ENCODE results near the gene CCL4.
"Not testable (repeated sequence)": the region's sequence is repeated elsewhere in the genome, so short reads cannot be mapped to it uniquely, and the experiment has no call there.

Gene CCL4

GRCh38 chr17:36118477-36119353, 15.1 kb downstream of the CCL4 start:
- DNase-seq, result no peak

GRCh38 chr17:36120221-36120620, 16.6 kb downstream of the CCL4 start:
- DNase-seq, result no peak

DNA sequence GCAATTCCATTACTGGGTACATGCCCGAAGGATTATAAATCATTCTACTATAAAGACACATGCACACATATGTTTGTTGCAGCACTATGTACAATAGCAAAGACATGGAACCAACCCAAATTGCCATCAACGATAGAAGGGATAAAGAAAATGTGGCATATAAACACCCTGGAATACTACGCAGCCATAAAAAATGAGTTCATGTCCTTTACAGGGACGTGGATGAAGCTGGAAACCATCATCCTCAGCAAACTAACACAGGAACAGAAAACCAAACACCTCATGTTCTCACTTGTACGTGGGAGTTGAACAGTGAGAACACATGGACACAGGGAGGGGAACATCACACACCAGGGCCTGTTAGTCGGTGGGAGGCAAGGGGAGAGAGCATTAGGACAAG, 17.5 kb downstream of the CCL4 start:
- DNase-seq, result not testable (repeated sequence)

GRCh38 chr17:36123431-36123830, 19.8 kb downstream of the CCL4 start:
- no peak for DNase-seq

GRCh38 chr17:36124879-36125824, 21.5 kb downstream of the CCL4 start:
- no peak for DNase-seq

- DNase-seq, result no peak
Measured at GRCh38 chr17:36127199-36127893, 23.7 kb downstream of the CCL4 start.

GRCh38 chr17:36127911-36128310, 24.3 kb downstream of the CCL4 start:
- no peak for DNase-seq

DNA sequence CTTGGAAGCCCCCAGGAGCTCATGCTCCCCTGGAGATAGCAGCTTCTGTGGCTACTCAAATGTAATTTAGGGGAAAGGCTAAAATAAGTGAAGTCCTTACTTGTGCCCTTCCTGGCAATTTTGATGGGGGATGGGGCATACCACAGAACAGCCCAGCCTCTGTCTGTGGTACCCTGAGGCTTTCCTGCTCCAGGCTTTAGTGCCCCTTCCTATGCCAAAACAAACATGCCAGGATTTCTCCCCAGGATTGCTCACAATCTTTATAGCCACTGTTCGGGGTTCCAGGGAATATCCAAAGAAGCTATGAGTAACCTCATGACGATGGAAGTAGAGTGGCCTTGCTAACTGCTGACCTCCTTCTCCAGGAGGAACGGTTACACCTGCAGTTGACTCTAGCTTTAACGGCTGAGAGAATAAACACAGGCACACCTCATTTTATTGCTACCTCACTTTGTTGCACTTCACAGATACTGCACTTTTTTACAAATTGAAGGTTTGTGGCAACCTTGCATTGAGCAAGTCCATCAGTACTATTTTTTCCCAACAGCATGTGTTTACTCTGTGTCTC, 24.9 kb downstream of the CCL4 start:
- DNase-seq, result no peak

DNA sequence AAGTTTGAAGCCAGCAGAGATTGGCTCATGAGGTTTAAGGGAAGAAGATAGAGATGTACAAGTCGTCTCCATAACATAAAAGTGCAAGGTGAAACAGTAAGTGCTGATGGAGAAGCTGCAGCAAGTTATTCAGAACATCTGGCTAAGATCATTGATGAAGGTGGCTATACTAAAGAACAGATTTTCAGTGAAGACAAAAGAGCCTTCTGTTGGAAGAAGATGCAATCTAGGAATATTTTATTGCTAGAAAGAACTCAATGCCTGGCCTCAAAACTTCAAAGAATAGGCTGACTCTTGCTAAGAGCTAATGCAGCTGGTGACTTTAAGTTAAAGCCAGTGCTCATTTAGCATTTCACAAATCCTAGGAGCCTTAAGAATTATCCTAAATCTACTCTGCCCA, 26.0 kb downstream of the CCL4 start:
- no peak for DNase-seq

GRCh38 chr17:36130346-36130745, 26.7 kb downstream of the CCL4 start:
- DNase-seq, result no peak

DNA sequence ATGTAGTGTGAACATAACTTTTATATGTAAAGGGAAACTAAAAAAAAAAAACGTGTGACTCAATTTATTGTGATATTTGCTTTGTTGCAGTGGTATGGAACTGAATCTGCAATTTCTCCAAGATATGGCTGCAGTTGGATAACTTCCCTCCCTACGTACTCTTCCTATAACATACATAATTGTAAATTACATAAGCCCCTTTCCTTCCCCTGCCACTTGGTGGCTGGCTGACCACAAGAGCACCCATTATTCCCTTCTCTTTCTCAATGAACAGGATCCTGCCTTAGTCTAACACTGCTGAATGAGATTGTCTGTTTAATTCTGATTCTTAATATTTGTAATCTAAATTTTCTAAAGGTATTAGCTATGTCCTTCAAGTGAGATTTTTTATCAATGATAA, 27.8 kb downstream of the CCL4 start:
- no peak for DNase-seq

DNA sequence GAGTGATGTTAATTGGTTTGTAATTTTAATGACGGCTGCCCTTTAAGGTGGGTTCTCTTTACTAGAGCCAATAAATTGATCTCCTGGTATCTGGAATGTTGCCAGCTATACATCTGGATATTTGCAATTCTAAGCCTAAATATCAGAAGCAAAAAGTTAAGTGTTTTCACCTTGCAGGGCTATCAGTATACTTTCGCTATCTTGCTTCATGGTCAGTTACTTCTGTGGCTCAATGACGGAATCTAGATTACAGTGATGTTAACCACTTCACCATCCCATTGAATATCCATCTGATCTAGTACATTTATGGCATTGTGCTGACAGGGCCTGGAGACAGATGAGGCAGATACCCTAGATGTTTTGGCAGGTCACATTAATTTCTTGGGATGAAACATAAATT, 28.3 kb downstream of the CCL4 start:
- DNase-seq, result no peak

- no peak for DNase-seq
Measured at GRCh38 chr17:36132421-36132831, 28.8 kb downstream of the CCL4 start.

- DNase-seq, result peak; percentile 3
Measured at GRCh38 chr17:36133602-36134236, 30.1 kb downstream of the CCL4 start.

- DNase-seq, result no peak
Measured at GRCh38 chr17:36135465-36135864, 31.8 kb downstream of the CCL4 start.

DNA sequence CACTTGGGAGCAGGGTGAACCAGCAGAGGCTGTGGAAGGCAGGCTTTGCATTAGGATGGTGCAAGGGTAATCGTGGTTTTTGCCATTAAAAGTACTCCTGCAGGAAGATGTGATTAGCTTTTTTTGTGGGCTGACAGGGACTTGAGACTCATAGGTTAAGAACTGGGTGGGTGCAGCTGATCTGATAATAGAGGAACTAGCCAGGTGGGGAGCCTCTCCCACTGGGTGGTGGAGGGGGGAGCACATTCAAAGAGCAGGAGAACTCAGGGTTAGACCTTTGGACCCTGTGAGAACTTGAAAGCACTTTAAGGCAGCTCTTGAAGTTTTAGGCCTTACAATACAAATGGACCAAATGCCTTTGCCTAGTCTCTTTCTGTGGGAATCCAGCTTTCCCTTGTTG, 32.4 kb downstream of the CCL4 start:
- no peak for DNase-seq

GRCh38 chr17:36136439-36136838, 32.8 kb downstream of the CCL4 start:
- no peak for DNase-seq

GRCh38 chr17:36142235-36142634, 38.6 kb downstream of the CCL4 start:
- DNase-seq, result no peak

DNA sequence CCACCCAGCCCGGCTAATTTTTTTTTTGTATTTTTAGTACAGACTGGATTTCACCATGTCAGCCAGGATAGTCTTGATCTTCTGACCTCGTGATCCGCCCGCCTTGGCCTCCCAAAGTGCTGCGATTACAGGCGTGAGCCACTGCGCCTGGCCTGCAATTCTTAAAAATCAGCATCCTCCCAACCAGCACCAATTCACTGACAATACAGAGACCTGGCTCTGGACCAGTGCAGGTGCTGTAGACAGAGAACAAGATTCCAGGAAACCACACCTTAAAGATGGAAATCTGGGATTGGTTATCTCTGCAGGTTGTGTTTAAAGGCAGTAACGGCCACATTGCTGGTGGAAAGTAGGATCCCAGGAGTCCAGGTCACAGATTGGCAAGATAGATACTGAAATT, 39.2 kb downstream of the CCL4 start:
- no peak for DNase-seq

DNA sequence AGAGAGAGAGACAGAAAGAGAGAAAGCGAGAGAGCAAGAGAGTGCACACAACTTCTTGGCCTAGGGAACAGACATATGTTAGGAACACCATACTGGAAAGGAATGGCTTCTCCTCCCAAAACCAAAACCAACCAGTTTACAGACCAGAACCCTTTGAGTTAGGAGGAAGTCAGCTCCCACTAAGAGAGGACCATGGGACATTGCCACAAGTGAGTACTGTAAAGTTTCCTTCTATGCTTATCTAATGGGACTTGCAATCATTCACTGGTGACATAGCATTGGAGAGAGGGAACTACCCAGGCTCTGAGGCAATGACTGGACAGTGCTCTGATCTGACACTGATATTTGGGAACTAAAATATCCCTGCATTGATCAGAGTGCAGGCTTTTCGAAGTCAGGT, 40.4 kb downstream of the CCL4 start:
- DNase-seq, result no peak

DNA sequence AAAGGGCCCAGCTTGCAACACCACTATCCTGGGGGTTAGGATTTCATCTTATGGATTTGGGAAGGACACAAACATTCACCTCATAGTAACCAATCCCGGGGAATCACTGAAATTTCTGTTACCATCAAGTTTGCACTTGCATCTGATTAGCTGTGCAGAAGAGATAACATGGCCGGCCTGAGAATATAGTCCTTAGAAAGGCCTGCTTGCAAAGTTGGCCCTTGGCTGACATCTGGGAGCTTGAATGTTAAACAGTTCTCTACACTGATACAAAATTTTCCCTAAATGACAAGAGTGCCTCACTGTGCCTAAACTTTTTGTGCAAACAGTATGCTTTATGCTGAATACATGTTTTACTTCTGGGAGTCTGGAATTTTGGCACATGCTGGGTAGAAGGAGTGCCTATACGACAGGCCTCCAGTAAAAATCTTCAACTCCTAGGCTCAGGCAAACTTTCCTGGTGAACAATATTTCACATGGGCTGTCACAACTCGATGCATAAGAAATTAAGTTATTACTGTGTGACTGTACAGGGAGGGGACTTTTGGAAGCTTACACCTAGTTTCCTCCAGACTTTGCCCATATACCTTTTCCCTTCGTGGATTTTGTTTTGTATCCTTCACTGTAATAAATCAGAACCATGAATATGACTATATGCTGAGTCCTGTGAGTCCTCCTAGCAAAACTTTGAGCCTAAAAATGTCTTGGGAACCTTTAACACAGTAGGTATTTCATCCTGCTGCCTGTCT, 41.5 kb downstream of the CCL4 start:
- no peak for DNase-seq

Data from fibroblast of skin of abdomen (primary cell).